Stimulated activated CD8-positive, alpha-beta memory T cell treated with anti-CD3 and anti-CD28 coated beads, Interleukin-7, amount 100 ng/mL, for 4 hours (primary cell): Measurements from ENCODE around the gene RTN3.
"Not testable (repeated sequence)": the region's sequence is repeated elsewhere in the genome, so short reads cannot be mapped to it uniquely, and the experiment has no call there.

ENCODE experiments used
- DNase-seq, 2 donors: peaks; one replicate each; pipeline ENCODE4 v3.0.0-alpha.2; 2020; ENCODE audit warnings: low read depth in 2 of 2

Gene RTN3

DNA sequence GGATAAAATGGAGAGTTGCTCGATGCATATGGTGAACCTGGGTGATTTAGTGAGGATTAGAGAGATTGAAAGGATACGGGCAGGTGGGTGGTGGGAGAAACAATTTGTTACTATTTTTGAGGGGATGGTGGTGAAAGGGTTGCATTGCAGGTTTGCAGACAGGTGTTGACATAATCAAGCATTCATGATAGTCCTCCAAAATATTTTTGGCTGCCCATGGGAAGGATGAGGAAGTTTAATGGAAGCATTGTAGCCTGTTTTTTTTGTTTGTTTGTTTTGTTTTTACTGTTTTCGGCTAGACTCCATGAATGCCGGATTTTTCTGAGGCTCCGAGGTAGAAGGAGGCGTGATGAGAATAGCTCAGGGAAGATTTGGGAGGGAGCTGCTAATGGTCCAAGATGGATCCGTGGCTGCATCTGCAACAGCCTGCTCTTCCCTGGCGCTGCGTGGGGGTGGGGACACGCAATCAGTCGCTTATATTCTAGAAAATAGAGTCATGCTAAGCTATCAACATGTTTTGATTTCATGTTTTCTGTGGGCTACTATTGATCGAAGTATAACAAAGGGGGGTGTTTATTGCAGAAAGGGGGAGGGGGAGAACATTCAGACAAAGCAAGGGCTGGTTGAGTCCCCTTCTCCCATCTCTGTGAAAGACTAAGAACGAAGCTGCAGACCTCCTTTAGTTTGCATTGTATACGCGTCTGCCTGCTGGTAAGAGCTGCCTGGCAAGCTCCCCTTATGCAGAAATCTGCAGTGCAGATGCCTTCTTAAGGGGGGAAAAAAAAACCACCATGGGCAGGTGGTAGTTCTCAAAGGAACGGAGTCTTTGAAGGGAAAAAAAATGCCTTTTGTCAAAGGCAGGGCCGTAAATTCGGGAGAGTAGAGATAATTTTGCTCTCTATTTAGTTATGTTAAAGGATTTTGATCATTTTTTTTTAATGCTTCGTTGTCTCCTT lies 1.0 kb downstream of the RTN3 start:
- no peak for DNase-seq

DNA sequence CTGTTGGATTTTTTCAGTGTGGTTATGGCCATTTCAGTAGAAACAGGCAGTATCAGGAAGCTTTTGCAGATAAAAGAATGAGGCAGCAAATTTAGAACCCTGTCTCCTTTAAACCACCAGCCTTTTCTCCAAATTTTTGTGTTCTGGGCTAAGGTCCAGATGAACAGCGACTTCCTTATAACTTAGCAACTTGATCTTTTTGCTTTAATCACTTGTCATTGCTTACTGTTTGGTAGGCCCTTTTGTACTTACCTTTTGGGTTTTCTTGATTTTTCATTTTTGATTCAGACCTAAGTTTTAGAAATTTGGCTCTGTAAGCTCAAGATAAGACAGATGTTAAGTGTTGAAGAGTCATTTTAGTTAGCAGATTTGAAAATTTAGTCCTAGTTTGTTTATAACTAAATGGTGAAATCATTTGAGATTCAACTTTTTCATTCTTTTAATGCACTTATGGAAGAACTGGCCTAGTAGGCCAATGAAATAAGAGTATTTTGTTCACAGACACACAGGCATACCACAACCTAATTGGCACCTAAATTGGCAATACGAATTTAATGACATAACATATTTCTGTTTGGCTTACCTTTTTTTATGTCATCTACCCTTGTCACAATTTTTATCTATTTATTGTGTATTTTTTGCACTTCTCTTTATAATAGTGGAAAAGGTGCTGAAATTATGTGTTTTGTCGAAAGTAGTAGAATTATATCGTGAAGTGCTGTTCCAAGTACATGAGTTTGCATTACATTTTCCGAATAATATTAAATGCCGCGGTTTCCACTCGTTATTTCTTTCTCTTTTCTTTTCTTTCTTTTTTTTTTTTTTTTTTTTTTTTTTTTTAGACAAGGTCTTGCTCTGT lies 2.1 kb downstream of the RTN3 start:
- no peak for DNase-seq

DNA sequence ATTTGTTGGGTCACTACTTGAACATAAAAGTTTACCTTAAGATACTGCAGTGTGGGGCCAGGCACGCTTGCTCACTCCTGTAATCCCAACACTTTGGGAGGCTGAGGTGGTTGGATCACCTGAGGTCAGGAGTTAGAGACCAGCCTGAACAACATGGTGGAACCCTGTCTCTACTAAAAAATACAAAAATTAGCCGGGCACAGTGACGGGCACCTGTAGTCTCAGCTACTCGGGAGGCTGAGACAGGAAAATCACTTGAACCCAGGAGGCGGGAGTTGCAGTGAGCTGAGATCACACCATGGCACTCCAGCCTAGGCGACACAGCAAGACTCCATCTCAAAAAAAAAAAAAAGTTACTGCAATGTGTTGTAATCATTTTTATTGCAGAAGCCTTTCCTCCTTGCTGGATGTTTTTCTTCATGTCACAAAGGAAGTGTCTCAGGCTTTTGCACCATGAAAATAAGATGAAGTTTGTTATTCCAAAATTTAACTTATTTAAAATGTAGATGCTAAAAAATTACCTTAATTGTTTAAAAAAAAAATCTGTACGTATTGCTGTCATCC lies 3.9 kb downstream of the RTN3 start:
- DNase-seq = not testable (repeated sequence)

DNA sequence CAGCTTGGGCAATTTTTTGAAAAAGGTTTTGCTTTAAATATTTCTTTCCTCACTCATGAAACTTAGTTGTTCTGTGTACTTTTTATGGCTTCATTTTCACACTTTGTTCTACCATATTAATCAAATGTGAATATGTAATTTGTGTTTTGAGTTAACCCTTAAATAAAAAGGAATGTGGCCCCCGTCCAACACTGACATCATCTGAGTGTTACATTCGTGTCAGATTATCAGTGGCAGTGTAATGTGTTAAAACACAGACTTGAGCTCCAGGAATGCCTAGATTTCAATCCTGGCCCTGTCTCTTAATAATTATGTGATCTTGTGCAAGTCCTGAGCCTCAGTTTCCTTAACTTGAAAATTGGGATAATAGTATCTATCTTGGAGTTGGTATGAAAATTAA lies 5.6 kb downstream of the RTN3 start:
- DNase-seq = no peak

DNA sequence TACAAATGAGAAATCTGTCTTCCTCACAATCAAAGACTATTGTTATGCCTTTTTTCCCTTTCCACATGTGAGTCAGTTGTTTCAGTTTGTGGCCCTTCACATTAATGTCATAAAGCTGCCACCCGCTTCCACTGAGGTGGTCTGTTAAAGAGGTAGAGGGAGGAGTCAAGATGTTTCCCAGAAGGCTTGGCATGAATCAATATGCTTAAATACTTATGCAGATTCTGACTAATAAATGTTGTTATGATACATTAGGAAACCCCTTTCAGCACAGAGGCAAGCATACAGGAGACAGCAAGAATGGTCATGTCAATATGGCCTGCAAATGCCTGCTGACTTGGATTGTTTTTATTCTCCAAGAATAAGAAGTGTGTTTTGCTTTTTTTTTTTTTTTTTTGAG lies 6.5 kb downstream of the RTN3 start:
- DNase-seq = no peak

DNA sequence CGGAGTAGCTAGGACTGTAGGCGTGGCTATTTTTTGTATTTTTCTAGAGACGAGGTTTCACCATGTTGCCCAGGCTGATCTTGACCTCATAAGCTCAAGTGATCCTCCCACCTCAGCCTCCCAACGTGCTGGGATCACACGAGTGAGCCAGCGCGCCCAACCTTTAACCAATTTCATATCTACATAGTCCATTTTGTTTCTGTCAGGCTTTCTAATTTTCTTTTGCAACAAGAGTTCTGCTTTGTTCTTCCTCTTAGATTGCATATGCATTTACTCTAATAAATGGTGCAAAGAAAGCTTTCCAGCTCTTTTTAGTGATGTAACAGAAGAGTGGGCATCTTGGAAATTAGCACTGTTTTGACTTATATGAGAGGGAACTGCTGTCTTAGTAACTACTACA lies 13.3 kb downstream of the RTN3 start:
- no peak for DNase-seq

DNA sequence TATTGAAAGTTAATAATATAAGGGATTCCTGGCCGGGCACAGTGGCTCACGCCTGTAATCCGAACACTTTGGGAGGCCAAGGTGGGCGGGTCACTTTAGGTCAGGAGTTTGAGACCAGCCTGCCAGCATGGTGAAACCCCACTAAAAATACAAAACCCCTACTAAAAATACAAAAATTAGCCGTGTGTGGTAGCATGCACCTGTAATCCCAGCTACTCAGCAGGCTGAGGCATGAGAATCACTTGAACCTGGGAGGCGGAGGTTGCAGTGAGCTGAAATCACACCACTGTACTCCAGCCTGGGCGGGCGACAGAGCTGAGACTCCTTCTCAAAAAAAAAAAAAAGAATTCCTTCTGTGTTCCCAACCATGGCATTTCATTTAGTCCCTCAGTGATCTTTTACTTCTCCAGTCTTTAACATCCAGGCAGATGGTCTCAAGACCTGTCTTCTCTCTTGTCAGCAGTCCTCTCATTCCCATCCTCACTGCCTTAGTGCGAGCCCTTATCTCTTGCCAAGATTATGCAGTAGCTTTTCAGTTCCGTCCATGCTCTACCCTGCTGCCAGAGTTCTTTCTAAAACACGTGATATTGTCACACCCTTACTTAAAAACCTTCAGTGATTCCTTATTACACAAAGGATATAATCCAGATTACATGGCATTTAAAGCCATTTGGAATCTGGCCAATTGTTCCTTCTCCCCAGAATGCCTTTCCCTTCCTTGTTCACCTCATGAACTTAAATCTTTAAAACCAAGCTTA lies 17.9 kb downstream of the RTN3 start:
- DNase-seq = no peak

DNA sequence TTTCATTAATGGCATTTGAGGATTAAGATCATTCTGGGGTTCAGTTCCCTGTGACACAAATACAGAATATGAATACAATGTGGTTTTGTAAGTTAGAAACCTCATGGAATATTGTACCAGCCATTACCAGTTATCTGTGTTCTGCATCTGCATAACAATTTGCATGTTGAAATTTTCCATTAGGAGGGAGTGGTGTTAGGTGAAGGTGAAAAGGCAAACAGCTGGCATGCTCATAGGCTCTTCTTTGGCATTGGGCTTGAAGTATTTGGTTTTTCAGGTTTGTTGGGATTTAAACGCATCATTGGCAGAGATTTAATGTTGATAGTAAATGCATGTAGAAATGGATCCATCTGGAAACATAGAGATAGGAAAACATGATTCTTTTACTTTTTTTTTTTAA lies 18.6 kb downstream of the RTN3 start:
- DNase-seq = no peak

DNA sequence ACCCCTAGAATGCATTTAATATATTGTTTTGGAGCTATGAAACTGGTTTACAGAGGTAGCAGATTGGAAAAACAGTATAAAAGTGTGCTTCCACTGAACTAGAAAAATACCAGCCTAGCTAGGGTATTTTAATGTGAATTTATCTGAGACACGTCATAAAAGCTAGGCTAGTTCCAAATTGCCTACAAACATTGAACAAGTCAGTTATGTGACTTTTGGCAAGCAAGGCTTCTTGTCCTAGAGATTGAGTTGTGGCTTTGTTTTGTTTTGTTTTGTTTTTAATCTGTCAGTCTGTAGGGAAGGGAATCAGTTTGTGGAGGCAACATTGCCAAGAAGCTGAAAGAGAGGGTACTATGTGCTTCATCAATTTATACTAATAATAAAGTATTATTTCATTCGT lies 24.2 kb downstream of the RTN3 start:
- no peak for DNase-seq

DNA sequence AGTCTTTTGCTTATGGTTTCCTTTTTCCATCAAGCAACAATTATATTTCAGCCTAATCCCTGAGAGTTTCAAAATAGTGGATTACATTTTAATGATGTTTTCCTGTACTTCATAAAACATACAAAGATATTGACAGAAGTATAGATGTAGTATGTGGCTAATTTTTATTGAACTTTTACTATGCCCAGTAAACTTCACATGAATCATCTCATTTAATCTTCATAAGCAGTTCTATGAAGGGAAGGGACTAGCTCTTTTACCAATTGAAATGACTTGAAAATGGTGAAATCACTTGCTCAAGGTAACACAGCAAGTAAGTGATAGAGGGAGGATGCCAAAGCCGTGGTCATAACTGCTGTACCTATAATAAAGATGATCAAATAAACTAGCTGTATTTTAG lies 27.5 kb downstream of the RTN3 start:
- no peak for DNase-seq

DNA sequence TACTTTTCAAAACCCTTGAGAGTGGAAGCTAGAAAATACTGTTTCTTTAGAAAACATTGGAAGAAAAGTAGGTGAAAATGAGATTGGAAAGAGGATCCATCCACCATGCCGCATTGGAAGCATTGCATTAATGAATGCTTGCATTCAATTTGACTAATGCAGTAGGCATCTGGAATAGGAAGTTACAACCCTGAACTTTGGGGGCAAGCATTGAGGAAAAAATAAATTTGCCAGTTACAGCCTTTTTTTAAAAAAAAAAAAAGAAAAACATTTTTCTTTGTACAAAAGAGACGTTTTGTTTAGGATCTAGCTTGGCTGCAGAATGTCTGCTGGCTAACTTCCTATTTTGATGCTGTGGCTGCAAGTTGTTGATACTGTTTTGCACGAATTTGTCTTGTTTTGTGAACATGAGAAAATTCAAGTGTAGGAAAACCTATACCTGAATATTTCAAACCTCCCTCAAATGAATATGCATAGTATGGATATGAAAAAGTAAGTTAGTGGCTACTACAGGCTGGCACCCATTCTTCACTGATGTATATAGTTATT lies 28.1 kb downstream of the RTN3 start:
- DNase-seq = no peak

DNA sequence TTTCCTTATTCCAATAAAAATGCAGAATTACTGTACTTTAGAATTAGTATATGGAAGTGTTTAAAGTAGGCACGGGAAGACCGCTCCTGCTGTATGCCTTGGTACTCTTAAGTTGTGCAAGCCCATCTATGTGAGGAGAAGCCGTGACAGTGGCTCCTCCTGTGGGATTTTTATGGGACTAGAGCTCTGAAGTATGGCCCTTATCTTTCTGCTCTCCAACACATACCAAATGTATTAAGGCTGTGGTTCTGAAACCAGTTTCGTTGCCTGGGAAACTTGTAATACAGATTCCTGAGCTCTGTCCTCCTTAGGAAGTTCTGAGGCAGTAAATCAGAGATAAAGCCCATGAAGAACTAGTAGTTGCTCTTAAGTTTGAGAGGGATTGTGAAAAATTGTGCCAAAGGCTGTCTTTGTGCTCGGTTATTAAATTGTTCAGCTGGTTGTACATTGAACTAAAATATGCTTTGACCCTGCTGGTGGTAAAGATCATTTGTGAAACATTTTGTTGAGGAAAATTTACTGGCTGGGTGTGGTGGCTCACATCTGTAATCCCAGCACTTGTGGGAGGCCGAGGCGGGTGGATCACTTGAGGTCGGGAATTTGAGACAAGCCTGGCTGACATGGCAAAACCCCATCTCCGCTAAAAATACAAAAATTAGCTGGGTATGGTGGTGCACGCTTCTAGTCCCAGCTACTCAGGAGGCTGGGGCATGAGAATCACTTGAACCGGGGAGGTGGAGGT lies 29.3 kb downstream of the RTN3 start:
- DNase-seq = no peak

DNA sequence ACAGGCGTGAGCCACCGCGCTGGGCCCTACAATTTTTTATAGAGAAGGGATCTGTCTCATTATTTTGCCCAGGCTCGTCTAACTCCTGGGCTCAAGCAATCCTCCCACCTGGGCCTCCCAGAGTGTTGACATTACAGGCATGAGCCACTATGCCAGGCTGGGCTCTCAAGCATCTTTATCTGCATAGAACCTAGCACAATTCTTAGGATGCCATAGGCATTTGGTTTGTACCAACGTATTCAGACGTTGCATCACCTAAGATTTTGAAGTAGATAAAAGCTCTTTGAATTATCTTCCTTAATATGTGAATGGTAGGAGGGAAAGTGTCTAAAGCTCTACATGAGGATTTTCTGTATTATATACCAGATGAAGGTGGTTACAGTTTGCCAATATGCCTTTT lies 30.5 kb downstream of the RTN3 start:
- DNase-seq = no peak

DNA sequence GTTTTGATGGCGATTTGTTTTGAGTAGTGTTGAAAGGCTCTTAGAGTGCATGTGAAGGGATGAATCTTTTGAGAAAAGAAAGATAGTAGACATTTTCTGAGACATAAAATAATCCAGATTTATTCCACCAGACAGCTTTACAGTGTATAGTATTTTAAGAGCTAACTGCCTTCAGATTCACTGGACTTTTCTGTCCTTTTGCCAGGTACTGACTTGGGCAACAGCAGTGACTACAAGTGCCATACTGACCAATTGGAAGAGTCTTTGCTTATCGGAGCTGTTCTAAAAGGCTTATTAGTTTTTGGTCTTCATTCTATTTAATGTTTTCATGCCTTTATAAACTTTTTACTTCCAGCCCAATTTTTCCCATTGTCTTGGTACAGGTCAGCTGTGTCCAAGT lies 32.5 kb downstream of the RTN3 start:
- no peak for DNase-seq

DNA sequence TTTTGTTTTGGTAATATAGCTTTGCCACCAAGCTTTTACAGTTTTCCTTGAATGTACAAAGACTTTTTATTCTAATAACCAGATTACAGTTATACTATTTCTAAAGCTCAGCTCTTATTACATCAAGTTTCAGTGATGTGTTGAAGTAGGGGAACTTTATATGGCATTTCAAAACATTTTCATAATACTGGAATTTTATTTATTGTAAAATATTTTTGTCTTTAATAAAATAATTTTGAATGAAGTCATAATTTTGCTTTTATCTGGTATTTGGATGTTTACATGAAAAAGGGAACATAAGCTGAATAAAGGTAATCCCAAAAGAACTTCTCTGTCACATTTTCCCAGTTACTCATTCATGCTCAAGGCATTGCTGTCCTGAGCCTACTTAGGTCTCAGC lies 34.7 kb downstream of the RTN3 start:
- DNase-seq = no peak

DNA sequence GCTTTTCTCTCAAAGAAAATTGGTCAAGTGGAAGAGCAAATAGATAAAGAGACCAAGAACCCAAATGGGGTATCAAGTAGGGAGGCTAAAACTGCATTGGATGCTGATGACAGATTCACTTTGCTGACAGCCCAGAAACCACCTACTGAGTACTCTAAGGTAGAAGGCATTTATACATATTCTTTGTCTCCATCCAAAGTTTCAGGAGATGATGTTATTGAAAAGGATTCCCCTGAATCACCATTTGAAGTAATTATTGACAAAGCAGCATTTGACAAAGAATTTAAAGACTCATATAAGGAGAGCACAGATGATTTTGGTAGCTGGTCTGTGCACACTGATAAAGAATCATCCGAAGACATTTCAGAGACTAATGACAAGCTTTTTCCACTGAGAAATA lies 37.7 kb downstream of the RTN3 start:
- DNase-seq = no peak

DNA sequence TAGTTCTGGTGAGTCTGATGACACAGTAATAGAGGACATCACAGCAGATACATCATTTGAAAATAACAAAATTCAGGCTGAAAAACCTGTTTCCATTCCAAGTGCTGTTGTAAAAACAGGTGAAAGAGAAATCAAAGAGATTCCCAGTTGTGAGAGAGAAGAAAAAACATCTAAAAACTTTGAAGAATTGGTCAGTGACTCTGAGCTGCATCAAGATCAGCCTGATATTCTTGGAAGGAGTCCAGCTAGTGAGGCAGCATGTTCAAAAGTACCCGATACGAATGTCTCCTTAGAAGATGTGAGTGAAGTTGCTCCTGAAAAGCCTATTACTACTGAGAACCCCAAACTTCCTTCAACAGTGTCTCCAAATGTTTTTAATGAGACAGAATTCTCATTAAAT lies 38.7 kb downstream of the RTN3 start:
- DNase-seq = no peak

DNA sequence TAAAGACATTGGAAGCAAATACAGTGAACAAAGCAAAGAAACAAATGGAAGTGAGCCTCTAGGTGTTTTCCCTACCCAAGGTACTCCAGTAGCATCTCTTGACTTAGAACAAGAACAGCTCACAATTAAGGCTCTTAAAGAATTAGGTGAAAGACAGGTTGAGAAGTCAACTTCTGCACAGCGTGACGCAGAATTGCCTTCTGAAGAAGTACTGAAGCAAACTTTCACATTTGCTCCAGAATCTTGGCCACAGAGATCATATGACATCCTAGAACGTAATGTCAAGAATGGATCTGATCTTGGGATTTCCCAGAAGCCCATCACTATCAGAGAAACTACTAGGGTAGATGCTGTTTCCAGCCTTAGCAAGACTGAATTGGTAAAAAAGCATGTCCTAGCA lies 39.3 kb downstream of the RTN3 start:
- no peak for DNase-seq

DNA sequence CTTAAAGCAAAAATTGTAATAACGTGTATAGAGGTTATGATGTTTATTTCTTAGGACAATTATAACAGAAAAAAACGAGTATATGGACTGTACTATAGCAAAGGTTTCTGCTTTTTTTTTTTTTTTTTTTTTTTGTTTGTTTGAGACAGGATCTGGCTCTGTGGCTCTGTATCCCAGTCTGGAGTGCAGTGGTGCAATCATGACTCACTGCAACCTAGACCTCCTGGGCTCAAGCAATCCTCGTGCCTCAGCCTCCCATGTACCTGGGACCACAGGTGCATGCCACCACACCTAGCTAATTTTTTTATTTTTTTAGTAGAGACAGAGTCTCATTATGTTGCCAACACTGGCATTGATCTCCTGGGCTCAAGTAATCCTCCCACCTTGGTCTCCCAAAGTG lies 48.0 kb downstream of the RTN3 start:
- DNase-seq = no peak

DNA sequence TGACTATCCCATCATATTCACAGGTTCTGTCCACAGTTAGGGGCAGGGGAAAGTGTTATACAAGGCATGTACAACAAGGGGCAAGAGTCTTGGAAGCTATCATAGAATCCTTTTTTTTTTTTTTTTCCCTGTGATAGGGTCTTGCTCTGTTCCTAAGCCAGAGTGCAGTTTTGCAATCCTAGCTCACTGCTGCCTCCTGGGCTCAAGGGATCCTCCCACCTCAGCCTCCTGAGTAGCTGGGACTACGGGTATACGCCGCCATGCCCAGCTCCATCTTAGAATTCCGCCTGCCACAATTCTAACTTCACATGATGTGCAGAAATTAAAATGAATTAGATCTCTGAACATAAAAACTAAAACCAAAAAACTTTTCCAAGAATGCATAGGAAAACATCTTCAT lies 55.6 kb downstream of the RTN3 start:
- DNase-seq = no peak

DNA sequence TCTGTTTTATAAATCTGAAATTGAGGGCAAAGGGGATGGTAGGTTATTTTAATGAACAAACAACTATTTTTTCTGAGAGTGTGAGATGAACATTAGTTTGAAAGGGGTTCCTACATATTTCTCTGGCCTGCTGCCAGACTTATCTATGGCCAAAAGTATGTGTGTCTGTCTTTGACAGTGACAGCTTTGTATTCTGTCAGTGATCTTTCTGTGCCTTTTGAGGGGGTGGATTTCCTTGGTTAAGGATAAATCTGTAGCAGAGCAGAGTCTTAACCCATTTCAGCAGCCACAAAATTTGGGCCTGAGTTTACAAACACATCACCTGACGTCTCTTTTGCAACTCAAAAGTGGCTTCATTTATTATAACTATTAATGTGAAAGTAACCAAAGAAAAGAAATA lies 56.4 kb downstream of the RTN3 start:
- no peak for DNase-seq
